Peyer's patch (tissue), 4 donors: ENCODE results near the gene COL13A1. TPM values are rescaled to one million over a fixed set of nuclear protein-coding genes. Genes with fewer than 3 reads are reported as not detected.

Experiments
- DNase-seq, 3 donors: peaks; one replicate each; pipeline ENCODE4 v3.0.0-alpha.2; 2017 to 2019
- H3K27ac ChIP-seq, 4 donors: fragments of 200-600 bp; sonication (generic); one replicate each; pipeline ENCODE4 v1.5.1; 2016 to 2019
- H3K27me3 ChIP-seq, 2 donors: fragments of 200-600 bp; sonication (generic); one replicate each; pipeline ENCODE4 v1.5.1; 2019
- H3K36me3 ChIP-seq, 3 donors: fragments of 200-600 bp; sonication (generic); one replicate each; pipeline ENCODE4 v1.5.1; 2016 to 2019
- H3K4me1 ChIP-seq, 4 donors: fragments of 200-600 bp; sonication (generic); one replicate each; pipeline ENCODE4 v1.5.1; 2016 to 2019
- H3K4me3 ChIP-seq, 4 donors: fragments of 200-600 bp; sonication (generic); 1 replicate in 3 of 4; 2 replicates in 1 of 4; pipeline ENCODE4 v1.5.1; 2016 to 2019; ENCODE audit warnings: mild to moderate bottlenecking in 1 of 4
- H3K9me3 ChIP-seq, 4 donors: fragments of 200-600 bp; sonication (generic); one replicate each; pipeline ENCODE4 v1.5.1; 2016 to 2019; ENCODE audit warnings: mild to moderate bottlenecking in 1 of 4
- POLR2A ChIP-seq, 2 donors: fragments of 450-650 bp; IDR thresholded peaks; one replicate each; pipeline ENCODE4 v1.5.1; 2017; ENCODE audit warnings: antibody characterized with exemption in 2 of 2, mild to moderate bottlenecking in 2 of 2, moderate library complexity in 2 of 2
- total RNA-seq, 4 donors: library from RNA; depleted of rRNA; stranded (reverse); fragments of >200 nt; gene quantifications; one replicate each; pipeline ENCODE4 v1.1.0, GENCODE V29; 2016
- TF ChIP-seq, protein P1 (sequence below), 6 experiments: fragments of 450-650 bp in 4 of 6; fragments of 200-600 bp in 2 of 6; sonication (generic) in 1 of 6; IDR thresholded peaks; one replicate each; pipeline ENCODE4 v1.5.1; 2017 to 2019; ENCODE audit warnings: antibody characterized with exemption in 6 of 6, mild to moderate bottlenecking in 3 of 6, moderate library complexity in 1 of 6

Gene COL13A1
- total RNA-seq, 4 donors from 2014 or later, result 0.94 to 6.6 (median 3.9) TPM; not detected in 1

DNA sequence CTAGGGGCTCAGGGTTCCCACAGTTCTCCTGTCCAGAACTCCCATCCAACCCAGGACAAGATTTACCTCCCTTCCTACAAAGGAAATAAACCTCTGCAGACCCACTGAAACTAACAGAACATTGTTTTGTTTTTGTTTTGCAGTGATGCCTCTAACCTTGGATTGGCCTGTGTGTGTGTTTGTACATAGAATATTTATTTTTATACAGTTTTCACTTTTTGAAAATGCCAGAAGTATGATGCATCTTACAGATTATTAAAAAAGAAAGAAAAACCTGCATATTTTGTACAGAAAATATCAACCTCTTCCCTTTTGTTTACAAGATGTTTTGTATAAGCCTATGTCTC is 156.8 kb downstream of the COL13A1 start:
- no peak overlapping the region for H3K27ac ChIP-seq
- H3K36me3 ChIP-seq, result no peaks in the 10 kb centered on the region
- no peak for DNase-seq
- H3K4me1 ChIP-seq, result peaks cover 0 to 9% (median 0%) of the 10 kb centered on the region in 4 donors
- H3K9me3 ChIP-seq, result no peaks in the 10 kb centered on the region
- no peak for TF ChIP-seq POLR2A (IDR thresholded peaks at IDR 0.05)
- TF ChIP-seq, protein P1, sequence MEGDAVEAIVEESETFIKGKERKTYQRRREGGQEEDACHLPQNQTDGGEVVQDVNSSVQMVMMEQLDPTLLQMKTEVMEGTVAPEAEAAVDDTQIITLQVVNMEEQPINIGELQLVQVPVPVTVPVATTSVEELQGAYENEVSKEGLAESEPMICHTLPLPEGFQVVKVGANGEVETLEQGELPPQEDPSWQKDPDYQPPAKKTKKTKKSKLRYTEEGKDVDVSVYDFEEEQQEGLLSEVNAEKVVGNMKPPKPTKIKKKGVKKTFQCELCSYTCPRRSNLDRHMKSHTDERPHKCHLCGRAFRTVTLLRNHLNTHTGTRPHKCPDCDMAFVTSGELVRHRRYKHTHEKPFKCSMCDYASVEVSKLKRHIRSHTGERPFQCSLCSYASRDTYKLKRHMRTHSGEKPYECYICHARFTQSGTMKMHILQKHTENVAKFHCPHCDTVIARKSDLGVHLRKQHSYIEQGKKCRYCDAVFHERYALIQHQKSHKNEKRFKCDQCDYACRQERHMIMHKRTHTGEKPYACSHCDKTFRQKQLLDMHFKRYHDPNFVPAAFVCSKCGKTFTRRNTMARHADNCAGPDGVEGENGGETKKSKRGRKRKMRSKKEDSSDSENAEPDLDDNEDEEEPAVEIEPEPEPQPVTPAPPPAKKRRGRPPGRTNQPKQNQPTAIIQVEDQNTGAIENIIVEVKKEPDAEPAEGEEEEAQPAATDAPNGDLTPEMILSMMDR (IDR thresholded peaks at IDR 0.05), result no peak
- no peaks in the 10 kb centered on the region for H3K27me3 ChIP-seq
- H3K4me3 ChIP-seq, result no peak overlapping the region

DNA sequence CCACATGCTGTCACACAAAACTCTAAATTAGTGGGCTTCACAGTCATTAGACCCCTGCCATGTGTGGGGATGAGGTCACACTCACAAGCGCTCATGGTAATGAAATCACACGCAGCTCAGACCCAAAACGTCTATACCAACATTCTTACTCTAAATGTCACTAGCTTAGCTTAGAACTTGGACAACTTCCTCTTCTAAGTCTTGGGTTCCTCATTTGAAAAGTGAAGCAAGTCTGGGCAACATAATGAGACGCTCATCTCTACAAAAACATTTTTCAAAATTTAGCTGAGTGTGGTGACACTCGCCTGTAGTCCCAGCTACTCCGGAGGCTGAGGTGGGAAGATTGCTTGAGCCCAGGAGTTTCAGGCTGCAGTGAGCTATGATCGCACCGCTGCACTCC is 158.2 kb downstream of the COL13A1 start:
- no peak for TF ChIP-seq POLR2A (IDR thresholded peaks at IDR 0.05)
- TF ChIP-seq, protein P1 (IDR thresholded peaks at IDR 0.05), result no peak
- Histone ChIP-seq H3K36me3 (no peaks in the 10 kb centered on the region), H3K27me3 (no peaks in the 10 kb centered on the region), H3K4me1 (peaks cover 0 to 9% (median 0%) of the 10 kb centered on the region in 4 donors), H3K9me3 (no peaks in the 10 kb centered on the region), H3K4me3 (no peak overlapping the region), H3K27ac (no peak overlapping the region)
- peak in 2 of 3 donors; percentile 8 to 34 for DNase-seq

DNA sequence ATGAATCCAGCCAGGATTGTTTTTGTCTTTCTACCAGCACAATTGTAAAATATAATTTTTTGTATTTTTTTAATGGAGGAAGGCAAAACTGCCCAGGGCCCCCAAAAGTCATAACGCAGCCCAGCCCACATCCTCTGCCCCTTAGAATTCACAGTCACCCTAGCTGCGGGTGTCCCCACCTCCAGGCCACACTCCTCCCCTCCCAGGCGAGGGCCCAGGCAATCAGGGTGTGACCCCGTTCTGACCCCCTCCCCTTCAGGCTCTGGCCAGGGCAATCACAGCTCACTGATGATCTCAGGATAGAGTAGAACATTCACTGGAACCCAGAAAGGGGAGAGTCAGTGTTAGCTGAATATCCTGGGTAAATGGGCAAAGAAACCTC is 158.9 kb downstream of the COL13A1 start:
- Histone ChIP-seq H3K27me3 (no peaks in the 10 kb centered on the region), H3K4me3 (no peak overlapping the region), H3K9me3 (no peaks in the 10 kb centered on the region), H3K4me1 (peaks cover 0 to 9% (median 0%) of the 10 kb centered on the region in 4 donors), H3K36me3 (no peaks in the 10 kb centered on the region), H3K27ac (no peak overlapping the region)
- no peak for TF ChIP-seq POLR2A (IDR thresholded peaks at IDR 0.05)
- TF ChIP-seq, protein P1 (IDR thresholded peaks at IDR 0.05), result no peak
- peak; percentile 8 to 43 (median 24) for DNase-seq

DNA sequence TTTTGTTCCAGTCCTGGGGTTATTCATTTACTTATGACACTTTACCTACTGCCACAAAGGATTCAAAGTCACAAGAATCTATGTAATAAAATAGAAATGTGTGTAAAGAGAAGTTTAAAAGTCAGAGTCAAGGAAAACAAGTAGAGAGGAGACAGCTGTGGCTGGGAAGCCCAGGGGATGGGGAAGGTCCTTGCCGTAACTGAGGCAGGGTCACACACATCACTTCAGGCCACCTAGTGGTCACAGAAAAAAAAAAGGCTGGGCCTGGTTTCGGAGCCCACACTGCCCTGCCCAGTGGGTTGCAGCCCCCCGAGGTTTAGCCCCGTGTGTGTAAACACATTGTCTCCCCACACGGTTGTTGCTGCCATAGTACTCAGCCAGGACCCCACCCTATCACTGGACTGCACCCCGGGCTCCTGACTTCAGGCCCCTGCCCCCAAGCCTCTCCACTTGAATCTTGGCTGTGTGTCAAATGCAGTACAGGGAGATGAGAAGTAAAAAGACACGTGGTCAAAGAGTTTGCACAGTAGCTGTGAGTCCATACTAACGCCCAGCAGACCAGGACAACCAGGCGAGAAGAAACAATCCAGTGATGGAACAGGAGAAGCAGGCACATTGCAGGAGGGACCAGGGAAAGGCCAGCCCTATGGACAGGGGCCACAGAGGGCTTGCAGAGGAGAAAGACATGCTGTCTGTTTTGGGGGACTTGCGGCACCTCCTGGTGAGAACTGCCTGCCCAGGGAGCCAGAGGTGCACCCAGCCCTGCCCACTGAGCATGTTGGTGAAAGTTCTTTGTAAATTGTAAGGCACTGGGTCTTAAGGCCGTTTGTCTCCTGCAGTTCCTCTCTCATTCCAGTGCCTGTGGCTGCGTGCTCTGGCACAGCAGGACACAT is 159.5 kb downstream of the COL13A1 start:
- no peak overlapping the region for H3K27ac ChIP-seq
- peak; percentile 8 to 39 (median 38) for DNase-seq
- no peak overlapping the region for H3K4me3 ChIP-seq
- TF ChIP-seq, protein P1 (IDR thresholded peaks at IDR 0.05), result peak in 2 of 6 experiments; percentile 7 to 13
- TF ChIP-seq POLR2A (IDR thresholded peaks at IDR 0.05), result no peak
- H3K36me3 ChIP-seq, result no peaks in the 10 kb centered on the region
- H3K27me3 ChIP-seq, result no peaks in the 10 kb centered on the region
- no peaks in the 10 kb centered on the region for H3K9me3 ChIP-seq
- peaks cover 0 to 9% (median 0%) of the 10 kb centered on the region in 4 donors for H3K4me1 ChIP-seq

DNA sequence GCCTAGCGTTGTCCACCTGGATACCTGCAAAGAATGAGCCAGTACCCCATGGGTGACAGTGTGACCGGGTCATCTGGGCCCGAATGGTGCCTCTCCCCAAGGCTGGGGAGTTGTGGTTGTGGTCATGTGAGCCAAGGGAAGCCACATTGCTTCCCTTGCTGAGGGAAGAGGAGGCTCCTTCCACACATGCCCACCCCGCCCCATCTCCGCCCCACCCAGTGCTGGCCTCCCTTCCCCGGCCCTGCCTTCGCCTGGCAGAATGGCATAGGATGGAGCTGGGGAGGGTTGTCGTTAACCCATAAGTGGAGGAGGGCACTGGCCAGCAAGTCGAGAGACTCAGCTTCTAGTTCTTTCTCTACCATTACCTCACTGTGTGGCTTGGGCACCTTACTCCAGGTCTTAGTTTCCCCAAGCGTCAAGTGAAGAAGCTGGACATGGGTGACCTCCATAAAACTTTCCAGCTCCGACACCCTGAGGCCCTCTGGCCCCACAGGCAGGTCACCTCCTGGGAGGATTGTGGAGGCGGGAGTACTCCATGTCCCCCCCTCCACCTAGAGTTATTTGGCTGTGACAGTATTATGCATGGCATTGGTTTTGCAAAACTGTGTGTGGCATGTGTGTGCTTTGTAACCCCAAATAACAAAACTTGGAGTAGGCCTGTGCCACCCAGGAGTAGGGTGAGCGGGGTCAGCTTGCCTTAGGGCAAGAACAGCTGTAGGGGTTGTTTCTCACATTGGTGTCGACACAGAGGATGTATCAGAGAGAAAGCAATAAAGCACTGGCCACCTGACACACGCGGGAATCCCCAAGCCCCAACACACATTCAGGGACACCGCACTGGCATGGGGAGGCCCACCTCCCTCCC is 160.4 kb downstream of the COL13A1 start:
- no peaks in the 10 kb centered on the region for H3K36me3 ChIP-seq
- H3K9me3 ChIP-seq, result no peaks in the 10 kb centered on the region
- no peak overlapping the region for H3K27ac ChIP-seq
- peaks cover 0 to 9% (median 0%) of the 10 kb centered on the region in 4 donors for H3K4me1 ChIP-seq
- no peak for TF ChIP-seq POLR2A (IDR thresholded peaks at IDR 0.05)
- TF ChIP-seq, protein P1 (IDR thresholded peaks at IDR 0.05), result no peak
- H3K4me3 ChIP-seq, result no peak overlapping the region
- no peaks in the 10 kb centered on the region for H3K27me3 ChIP-seq
- DNase-seq, result peak in 2 of 3 donors; percentile 8 to 44
